C1 segment of cervical spinal cord (tissue), 14 donors: ENCODE results near the gene DPY19L2.
"Not testable (repeated sequence)": the region's sequence is repeated elsewhere in the genome, so short reads cannot be mapped to it uniquely, and the experiment has no call there.

Experiments
- DNase-seq, 14 donors: peaks; one replicate each; lab custom pipeline; 2025; lab: John Stamatoyannopoulos, UW

Gene DPY19L2

DNA sequence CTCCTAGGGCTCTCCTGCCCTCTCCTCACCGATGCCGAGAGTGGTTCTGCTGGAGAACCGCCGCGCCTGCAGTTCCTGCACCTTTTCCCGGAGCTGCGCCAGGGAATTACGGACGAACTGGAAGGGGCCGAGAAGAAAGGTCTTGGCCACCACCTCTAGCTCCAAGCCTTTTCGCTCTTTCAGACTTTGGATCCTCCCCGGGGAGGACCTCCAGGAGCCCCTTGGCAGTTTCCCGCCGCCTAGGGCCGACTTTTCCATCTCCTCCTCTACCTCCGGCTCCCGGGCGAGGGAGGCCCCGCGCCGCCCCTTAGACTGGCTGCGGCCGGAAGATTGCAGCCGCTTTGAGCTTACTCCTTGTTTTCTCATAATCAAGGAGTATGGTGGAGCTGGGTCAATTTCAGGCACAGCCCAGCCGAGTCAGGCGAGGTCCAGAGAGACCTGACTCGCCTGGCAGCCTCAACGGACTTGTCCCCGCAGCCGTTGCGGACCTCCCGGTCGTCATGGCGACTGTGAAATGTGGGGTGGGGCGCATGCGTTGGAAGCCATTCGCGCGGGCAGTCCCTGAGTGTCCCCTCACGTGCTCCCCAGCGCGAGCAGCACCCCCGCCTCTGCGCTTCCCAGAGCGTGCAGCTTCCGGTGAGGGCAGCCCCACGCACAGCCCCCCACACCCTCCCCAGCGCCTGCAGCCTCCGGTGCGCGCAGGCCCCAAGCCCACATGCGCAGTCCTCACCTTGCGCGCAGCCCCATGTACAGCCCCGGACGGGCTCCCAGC is at the start of gene DPY19L2:
DPY19L2 (minus strand) TSS at position 466 of the 772 bp plus-strand sequence; CDS start at position 366, 100 bp downstream.
- DNase-seq, result peak in 13 of 14 donors; percentile 22 to 87 (median 49)

DNA sequence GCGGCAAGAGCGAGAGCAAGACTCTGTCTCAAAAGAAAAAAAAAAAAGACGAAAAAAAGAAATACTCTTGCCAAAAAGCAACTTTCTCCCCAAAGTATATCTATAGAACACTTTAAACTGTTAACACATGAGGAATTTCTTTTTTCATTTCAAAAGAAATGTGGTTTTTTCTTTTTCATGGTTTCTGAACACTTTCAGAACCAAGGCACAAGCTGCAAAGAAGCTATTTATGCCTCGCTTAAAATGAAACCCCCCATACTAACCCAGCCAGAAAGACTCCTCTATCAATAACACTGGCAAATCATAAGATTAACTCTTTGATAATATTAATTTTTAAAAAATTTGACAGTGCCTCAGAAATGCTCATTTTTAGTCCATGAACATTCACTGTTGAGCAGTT is 48.6 kb upstream of the DPY19L2 start:
- not testable (repeated sequence) for DNase-seq

DNA sequence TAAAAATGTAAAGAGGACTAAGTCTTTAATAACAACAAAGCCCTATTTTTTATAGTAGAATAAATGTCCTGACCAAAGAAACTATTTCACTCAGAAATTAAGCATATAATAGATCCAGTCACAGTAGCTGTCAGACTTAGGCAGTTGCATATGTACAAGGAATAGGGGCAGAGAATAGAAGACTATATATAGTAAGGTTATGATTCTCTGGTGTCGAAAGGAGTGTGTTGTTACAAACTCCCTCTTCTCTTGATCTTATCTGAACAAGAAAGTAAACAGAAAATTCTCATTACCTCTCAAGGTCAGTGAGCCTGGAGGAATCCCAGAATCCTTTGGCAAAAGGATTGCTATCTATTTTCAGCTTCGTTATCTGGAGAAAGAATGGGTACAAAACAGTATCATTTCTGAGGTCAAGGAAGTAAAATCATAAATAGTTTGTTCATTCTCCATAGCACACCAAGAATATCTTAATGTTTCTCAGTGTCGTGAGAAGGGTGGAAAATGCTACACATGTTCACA is 46.9 kb upstream of the DPY19L2 start:
- DNase-seq, result not testable (repeated sequence)

DNA sequence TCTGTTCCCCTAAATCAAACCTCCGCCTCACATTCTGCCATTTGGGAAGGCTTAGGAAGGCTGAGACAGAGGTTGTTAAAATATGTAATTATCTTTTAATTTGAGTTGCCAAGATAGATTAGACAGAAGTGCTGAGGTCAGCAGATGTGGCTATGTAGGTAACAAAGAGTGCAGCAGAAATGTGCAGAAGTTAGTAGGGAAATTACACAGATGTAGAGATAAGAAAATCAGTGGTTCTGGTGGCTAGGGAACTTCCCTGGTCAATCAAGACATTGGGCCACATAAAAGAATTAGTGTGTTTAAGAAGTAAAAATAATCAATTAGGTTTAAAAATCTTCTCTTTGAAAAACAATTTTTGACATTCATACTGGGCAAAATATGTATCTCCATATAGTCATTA is 46.1 kb upstream of the DPY19L2 start:
- DNase-seq, result not testable (repeated sequence)

DNA sequence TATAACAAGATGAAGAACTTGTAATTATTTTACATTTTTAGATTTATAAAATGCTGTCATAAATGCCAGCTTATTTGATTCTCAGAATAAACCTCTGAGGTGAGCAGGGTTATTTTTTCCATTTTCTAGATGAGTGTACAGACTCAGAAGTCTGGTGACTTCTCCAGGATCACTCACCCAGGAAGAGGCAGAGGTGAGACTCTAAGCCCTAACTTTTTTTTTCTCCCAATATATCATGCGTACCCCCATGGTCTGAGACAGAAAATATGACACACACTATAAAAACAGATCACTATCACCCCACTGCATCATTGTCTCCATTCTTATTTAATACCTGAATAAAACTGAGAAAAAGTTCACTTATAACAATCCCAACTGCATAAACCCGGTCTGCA is 45.4 kb upstream of the DPY19L2 start:
- not testable (repeated sequence) for DNase-seq

DNA sequence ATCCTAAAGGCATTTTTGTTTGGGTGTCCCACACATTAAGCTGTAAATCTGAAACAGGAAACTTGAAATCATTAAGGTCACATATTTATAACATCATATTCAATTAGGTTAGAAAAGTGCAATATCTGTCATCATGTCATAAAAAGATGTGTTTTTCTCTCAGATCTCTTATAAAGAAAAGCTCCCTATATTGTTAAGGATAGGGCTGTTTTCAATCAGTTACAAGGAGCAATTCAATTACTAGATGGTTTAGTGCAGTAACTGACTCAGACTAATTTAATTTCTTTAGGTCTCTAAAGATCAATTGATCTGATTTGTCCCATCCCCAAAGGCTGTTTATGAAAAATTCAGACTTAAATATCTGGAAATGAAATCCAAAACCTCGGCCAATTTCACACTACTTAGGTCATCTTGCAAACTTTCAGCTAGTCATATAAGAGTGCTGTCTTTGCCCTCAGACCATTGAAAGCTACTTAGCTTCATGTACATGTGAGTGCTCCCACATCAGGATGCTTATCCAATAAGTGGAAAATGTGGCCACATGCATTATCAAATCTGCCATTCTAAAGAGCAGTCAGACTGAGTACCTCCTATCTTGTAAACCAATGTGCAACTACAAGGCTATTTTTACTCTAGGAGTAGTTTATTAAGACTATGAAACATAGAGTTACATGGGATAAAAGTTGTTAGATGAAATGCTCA is 44.8 kb upstream of the DPY19L2 start:
- DNase-seq, result not testable (repeated sequence)

DNA sequence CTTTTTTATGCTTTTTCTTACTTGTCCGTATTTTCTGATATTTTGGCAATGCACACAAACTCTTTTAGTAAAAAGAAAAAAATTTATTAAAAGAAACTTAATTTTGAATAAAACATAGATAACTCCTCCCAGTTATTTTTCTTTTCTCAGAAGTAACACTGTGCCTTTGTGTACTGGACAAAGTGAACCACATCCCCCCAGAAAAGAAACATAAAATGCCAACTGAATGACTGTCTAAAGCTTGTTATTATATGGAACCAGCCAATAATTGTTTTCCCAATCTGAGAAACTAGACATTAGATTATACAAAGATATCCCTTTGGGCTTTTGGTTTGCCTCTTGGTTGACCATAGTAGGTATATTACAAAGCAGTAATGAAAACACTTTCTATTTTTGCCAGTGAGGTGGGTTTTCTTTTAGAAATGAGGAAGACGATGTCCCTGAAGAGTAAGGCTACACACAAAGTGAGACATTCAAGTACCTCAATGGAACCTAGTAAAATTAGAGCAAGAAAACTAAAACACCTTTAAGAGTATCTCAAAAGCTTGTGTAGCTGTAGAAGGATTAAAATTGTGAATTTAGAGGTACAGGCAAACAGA is 44.2 kb upstream of the DPY19L2 start:
- not testable (repeated sequence) for DNase-seq

DNA sequence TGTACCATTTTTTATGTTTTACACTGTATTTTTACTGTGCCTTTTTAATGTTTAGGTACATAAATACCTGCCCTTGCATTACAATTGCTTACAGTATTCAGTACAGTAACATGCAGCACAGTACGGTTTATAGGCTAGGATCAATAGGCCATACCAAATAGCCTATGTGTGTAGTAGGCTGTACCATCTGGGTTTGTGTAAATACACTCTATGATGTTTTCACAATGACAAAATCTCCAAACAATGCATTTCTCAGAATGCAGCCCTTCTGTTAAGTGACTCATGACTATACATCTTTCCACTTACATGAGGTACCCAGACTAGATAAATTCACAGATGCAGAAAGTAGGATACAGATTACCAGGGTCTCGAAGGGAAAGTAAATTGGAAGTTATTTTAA is 43.0 kb upstream of the DPY19L2 start:
- not testable (repeated sequence) for DNase-seq

DNA sequence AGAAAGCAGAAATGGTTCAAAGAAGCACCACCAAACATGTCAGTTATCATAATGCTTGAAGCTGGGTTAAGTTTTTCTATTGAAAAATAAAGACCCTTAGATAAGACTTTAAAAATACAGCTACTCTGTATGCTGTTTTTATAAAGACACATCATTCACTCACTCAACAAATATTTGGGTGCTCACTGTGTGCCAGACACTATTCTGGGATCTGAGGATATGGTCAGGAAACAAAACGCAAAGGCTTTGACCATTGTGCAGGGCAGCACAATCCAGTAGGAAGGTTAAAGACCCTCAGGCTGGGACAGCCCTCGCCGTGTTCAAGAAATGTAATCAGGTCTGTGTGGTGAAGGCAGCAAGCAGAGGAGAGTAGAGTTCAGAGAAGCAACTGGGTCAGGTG is 38.0 kb upstream of the DPY19L2 start:
- no peak for DNase-seq

DNA sequence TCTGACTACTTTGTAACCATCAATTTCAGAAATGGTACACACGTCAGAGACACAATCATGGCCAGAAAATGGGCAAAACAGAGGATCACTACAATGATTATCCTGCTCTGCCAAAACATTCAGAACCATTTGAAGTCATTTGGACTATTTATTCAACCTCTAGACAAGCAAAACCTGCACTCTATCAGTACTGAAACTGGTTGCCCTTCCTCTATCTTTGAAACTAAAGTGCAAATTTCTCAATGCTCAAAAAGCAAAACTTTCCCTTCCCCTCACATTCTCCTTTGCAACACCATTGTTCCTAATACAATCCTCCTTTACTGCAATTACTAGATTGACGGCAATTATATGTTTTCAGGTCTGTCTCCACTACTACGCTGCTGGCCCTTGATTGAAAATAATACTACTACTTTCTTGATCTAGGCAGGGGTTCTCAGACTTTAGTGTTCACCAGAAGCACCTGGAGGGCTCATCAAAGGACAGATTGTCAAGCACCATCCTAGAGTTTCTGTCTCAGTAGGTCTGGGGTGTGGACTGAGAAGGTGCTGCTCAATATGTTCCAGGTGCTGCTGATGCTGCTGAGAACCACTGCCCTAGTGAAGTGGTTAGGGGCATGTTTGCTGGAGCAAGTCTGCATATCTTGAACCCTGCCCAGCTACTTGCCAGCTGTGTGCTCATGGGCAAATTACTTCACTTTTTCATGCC is 31.5 kb upstream of the DPY19L2 start:
- not testable (repeated sequence) for DNase-seq

DNA sequence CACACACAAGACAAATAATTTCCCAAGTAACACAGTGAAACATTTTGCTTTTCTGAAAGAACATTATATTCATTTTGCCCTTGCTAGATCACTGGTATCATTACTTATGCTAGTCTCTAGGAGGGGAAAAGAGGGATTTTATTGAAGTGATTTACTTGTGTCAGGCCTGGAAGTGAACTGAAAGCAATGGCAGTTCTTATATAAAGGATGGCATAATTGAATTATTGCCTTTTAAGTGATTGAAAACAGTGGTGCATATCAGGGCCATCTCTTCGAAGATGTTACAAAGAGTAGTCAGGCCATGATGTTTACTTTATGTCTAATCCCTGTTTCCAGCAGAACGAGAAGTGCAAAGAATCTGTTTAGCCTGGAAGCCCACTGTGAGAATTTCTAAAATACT is 30.7 kb upstream of the DPY19L2 start:
- not testable (repeated sequence) for DNase-seq

DNA sequence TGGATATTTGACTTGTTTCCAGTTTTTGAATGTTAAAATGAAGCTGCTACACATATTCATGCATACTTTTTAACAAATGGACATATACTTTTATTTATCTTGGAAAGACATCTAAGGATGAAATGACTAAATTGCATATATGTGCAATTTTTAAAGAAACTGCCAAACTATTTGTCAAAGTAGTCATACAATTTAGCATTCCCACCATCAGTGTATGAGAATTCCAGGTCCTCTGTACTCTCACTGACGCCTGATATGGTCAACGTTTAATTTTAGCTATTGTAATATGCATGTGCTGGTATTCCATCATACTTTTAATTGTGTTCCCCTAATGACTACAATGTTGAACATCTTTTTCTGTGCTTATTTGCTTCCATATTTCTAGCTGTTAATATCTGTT is 22.5 kb upstream of the DPY19L2 start:
- not testable (repeated sequence) for DNase-seq

DNA sequence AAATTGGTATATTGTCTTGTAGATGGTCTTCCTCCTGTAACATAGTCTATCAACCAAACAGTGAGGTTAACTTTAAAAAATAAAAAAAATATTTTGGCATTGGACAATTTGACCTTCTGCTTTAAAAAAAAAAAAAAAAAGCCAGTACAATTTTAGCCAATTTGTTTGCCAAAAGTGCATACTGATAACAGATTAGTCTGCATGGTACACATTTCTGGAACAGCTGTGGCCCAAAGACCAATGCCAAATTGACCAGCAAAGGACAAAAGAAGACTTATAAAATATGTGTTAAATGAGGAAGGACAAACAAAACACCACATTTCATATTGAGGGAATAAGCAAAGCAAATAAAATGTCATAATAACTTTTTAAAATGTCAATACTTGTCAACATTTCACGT is 20.8 kb upstream of the DPY19L2 start:
- DNase-seq, result not testable (repeated sequence)

DNA sequence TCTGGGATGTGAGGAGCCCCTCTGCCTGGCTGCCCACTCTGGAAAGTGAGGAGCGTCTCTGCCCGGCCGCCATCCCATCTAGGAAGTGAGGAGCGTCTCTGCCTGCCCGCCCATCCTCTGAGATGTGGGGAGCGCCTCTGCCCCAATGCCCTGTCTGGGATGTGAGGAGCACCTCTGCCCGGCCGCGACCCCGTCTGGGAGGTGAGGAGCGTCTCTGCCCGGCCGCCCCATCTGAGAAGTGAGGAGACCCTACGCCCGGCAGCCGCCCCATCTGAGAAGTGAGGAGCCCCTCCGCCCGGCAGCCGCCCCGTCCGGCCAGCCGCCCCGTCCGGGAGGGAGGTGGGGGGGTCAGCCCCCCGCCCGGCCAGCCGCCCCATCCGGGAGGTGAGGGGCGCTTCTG is 18.3 kb upstream of the DPY19L2 start:
- not testable (repeated sequence) for DNase-seq

DNA sequence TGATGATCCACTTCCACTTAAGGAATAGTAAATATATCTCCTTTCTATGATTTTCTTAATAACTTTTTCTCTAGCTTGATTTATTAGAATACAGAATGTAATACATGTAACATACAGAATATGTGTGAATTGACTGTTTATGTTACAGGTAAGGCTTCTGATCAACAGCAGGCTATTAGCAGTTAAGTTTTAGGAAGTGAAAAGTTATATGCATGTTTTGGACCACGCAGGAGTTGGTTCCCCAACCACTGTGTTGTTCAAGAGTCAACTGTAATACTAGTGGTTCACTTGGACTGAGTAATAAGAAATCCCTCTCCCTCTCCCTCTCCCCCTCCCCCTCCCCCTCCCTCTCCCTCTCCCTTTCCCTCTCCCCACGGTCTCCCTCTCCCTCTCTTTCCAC is 17.5 kb upstream of the DPY19L2 start:
- DNase-seq, result not testable (repeated sequence)

DNA sequence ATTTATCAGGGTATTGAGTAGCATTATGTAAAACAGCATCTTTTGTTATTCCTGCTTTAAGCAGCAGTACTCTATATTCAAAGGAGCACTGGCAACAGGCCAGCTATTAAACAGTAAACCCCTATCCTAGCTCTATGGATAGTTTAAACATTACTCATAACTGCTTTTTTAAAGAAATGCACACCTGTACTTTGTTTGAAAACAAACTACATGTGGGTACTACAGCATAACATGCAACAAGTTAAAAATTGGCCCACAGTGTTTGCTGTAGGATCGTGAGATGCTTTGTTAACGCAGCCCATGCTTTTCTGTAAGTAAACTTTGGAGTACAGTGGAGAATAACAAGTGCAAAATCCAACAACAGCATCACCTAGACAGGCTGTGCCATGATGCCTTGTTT is 14.3 kb upstream of the DPY19L2 start:
- DNase-seq, result not testable (repeated sequence)

DNA sequence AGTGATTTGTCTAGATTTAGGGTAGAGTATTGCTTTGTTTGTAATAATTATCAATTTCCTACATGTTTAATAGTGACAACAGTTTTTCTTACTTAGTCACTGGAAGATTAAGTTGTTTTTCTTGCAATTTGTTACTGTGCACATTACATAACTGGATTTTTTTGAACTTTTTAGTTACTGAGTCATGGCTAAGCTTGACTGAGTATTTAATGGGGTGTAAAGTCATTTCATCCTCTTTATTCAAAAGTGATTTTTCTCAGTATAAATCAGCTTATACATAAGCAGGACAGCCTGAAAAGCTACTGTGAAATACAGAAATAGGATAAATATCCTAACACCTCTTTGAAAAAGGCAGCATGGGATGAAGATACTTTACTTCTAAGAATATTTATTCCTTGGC is 12.5 kb upstream of the DPY19L2 start:
- not testable (repeated sequence) for DNase-seq

DNA sequence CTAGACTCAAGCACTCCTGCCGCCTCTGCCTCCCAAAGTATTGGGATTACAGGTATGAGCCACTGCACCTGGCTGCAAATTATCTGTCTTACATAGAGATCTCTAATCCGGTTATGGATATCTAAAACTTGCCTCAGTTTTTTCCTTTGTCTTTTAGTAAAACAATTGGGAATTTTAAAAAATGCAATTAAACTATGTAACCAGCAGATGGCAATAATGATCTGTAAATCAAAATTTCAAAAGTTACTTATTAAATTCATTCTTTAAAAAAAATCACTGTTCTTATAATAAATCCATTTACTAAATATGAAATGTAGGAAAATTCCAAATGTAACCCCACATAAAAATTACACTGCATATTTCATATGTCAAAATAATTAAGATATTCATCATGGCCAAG is 4.3 kb upstream of the DPY19L2 start:
- DNase-seq, result not testable (repeated sequence)

DNA sequence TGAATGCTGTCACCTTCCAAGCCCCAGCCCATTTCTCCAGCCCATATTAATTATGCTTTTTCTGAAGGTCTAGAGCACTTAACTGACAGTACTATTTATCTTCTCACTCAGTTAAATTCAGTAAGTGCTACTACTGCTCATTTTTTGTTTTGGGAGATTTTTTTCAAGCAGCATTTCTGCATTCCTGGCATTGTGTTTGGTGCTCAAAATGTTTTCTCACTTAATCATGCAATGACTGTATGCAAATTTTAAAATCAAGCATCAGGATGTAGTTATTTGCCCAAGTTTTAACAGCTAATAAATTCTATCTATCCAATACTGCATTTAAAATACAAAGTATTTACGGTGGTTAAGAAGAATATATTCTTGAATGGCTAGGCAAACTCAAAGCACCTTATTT is 1.6 kb upstream of the DPY19L2 start:
- DNase-seq, result not testable (repeated sequence)

DNA sequence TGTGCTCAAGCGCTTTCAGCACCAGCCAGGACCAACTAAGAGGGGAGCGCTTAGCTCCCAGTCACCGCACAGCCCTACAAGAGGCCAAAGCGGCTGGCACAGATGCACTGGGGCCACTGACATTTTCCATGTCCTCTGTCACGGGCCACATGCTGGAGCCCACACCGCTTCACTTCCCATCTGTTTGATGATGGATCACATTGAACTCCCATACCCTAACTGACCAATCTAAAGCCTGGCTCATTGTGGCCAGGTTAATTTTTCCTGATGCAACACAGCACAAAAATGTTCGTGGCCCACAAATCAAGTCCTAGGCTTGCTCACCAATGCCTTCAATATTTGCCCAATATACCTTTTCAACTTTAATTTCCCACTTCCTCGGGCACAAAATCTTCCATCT is 1.1 kb upstream of the DPY19L2 start:
- not testable (repeated sequence) for DNase-seq

DNA sequence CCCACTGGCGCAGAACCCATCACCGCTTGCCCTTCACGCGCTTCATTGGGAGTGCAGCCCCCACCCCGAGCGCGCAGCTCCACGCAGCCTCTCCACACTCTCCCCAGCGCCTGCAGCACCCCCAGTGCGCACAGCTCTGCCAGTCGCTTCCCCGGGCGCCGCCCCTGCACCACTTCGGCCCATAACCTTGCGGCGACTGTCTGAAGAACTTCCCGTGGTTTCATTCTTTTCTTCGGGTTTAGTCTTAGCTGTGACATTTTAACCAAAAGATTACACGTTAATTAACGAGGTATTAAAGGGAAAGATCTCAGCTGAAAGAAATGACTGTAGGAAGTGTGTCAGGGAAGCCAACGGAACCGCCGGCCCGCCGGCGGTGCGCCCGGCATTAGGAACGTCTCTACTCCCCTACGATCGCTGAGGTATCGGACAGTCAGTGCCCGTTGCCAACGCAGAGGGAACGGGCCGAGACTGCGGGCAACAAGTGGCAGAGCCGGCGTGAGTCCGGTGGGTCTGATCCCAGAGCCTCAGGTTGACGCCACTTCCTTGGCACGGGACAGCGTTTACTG is 590 bp upstream of the DPY19L2 start:
- DNase-seq, result peak in 6 of 14 donors; percentile 1 to 63 (median 38)
